Fibroblast of the conjunctiva (primary cell): ENCODE data around the gene CYP26A1.
"Not testable (repeated sequence)": the region's sequence is repeated elsewhere in the genome, so short reads cannot be mapped to it uniquely, and the experiment has no call there.

ENCODE experiments used
- DNase-seq: peaks from one replicate; pipeline ENCODE4 v3.0.0-alpha.2; 2010; ENCODE audit warnings: low read depth

CYP26A1 gene

GRCh38 chr10:93080350-93081046 lies 6.8 kb downstream of the CYP26A1 start:
- DNase-seq, result peak; percentile 8

DNA sequence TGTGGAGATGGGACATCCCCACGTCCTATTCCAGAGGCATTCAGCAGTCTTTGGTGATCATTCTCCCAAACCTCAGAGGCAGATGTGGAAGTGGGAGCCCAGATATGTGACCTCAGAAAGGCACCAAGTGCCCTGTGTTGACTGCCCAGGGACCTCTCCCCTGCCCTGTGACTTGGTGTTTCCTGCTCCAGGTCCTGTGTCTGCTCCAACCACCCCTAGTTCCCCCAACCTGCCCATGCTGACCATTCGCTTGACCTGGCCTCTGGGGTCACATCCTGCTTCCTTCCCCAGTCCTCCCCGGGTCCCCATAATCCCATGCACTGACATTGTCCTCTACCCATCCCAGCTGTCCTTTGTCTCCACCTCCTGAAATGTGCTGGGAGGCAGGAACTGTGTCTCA lies 7.6 kb downstream of the CYP26A1 start:
- no peak for DNase-seq

DNA sequence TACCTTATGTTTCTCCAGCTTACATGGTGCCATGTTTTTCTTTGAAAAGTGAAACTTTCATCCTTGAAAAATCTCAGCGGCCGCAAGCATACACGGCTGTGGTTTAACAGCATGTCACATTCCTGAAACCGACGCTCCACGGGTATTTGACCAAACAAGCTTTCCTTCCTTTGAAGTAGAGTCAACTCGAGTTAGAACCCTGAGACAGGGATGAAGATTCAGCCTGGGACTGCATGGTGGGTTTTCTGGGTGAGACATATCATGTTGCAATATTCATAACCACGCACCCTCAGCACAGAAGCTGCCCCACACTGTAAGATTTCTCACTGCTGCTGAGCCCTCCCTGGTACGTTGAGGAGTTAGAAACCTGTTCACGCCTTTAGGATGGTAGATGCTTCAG lies 8.1 kb downstream of the CYP26A1 start:
- DNase-seq, result no peak

DNA sequence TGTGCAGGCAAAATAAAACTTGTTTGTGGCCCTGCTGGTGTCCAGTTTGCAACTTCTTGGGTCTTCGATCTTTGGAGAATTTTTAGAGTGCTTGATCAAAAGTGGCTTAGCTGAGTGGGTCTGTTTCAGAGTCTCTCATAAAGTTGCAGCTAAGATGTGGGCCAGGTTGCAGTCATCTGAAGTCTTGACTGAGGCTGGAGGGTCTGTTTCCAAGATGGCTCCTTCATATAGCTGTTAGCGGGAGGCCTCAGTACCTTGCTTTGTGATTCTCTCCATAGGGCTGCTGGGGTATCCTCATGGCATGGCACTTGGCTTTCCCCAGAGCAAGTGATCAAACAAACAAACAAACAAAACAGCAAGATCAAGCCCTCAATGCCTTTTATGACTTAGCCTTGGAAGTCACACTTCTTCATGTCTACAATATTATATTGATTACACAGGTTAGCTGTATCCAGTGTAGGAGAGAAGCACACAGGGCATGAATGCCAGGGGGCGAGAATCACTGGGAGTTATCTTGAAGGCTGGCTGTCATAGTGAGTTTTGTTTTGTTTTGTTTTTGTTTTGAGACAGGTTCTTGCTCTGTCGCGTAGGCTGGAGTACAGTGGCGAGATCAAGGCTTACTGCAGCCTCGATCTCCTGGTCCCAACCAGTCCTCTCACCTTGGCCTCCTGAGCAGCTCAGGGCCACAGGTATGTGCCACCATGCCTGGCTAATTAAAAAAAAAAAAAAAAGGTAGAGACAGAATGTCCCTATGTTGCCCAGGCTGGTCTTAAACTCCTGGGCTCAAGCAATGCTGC lies 10.2 kb downstream of the CYP26A1 start:
- DNase-seq, result no peak

DNA sequence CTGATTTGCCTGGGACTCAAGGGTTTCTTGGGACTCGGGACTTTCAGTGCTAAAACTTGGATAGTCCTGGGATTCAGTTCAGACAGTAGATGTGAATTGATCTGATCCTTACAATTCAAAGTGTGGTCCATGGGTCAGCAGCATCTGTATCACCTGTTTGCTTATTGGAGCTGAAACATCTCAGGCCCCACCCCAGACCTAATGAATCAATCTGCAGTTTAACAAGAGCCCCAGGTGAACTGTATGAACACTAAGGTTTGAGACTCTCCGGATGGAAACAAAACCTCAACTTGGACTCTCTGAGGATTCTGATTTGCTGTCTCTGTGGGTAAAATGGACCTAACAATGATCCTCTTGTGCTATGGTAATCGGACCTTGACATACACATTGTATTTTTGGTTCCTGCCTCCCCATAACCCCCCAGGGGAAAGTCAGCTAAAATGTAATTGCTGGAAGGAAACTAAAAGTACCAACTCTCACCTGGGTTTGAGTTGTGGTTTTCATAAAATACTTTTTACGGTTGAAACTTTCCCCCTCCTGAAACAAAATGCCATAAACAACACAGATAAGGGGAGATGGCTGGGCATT lies 11.7 kb downstream of the CYP26A1 start:
- no peak for DNase-seq

DNA sequence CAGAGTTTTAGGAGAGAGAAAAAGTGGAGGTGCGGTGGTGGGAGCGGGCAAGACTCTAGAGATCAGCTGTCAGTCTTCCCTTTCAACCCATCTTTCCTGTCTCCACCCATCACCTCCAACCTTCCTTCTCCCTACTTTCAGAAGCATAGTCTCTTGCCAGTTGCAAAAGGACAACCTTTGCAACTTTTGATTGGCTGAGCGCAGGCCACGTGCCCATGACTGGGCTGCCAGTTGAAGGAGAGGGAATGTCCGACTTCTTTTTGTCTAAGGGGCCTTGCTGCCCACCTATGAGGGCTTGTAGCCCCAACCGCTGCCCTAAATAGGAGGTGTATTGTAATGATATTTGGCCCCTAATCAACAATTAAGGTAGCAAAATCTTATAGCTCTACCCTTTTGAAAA lies 12.6 kb downstream of the CYP26A1 start:
- no peak for DNase-seq

GRCh38 chr10:93087846-93088245 lies 14.2 kb downstream of the CYP26A1 start:
- no peak for DNase-seq

DNA sequence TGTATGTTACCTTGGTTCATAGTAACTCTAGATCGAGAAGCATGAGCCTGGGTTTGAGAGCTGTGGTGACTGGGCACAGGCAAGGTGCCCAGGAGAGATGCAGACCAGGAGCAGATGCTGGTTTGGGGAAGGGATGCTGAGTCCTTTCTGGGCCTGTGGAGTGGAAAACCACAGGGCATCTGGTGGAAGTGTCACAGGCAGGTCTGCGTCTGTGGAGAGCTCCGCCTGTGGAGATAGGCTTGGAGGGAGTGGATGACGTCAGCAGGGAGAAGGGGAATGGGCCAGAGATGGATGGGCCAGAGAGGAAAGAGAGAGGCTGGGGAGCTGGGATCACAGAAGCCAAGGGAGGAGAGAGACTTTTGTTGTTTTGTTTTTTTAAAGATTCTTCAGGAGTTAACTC lies 14.8 kb downstream of the CYP26A1 start:
- DNase-seq, result no peak

GRCh38 chr10:93090619-93091018 lies 16.9 kb downstream of the CYP26A1 start:
- DNase-seq, result no peak

DNA sequence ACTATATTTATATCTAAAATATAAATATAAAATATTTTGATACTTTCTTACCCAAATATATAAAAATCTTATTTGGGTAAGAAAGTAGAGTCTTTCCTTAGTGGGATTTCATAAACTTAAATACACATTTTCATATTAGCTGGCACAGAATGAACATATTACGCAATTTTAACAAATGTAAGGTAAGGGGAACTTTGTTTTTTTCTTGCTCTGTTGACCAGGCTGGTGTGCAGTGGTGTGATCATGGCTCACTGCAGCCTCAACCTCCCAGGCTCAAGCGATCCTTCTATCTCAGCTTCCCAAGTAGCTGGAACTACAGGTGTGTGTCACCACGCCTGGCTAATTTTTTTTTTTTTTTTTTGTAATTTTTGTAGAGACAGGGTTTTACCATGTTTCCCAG lies 18.3 kb downstream of the CYP26A1 start:
- DNase-seq, result no peak

DNA sequence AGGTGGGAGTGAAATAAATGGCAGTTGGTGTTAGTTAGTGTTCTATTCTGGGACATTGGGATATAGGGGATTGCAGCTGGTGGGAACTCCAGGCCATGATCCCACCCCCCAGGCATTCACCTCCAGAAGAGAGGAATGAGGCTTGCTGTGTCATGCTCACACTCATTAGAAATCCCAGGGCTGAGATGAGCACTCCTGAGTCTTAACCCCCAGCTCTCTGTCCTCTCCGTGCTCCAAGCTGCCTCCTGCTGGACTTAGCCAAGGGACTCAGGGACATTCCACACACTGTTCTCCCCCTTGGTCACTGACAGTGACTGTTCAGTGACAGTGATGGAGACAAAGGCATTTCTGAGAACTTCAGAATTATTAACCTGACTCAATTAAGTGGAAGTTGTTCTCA lies 21.5 kb downstream of the CYP26A1 start:
- DNase-seq, result no peak

GRCh38 chr10:93096901-93097300 lies 23.2 kb downstream of the CYP26A1 start:
- DNase-seq, result no peak

- DNase-seq, result no peak
These were observed 23.7 kb downstream of the CYP26A1 start for GRCh38 chr10:93097386-93097785.

- no peak for DNase-seq
These were observed 25.1 kb downstream of the CYP26A1 start for GRCh38 chr10:93098816-93099215.

DNA sequence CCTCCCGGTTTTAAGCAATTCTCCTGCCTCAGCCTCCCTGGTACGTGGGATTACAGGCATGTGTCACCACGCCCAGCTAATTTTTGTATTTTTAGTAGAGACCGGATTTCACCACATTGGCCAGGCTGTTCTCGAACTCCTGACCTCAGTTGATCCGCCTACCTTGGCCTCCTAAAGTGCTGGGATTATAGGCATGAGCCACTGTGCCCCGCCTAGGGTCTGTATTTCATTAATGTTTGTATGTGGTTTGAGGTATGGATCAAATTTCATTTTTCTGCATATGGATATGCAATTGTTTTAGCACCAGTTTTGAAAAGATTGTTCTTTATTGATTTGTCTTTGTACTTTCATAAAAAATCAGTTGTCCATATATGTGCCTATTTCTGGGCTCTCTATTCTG lies 26.0 kb downstream of the CYP26A1 start:
- DNase-seq, result no peak

DNA sequence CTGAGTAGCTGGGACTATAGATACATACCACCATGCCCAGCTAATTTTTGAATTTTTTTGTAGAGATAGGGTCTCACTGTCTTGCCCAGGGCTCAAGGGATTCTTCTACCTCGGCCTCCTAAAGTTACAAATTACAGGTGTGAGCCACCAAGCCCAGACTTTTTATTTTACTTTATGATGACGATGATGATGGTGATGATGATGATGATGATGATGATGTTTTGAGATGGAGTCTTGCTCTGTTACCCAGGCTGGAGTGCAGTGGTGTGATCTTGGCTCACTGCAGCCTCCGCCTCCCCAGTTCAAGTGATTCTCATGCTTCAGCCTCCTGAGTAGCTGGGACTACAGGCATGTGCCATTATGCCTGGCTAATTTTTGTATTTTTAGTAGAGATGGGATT lies 27.5 kb downstream of the CYP26A1 start:
- not testable (repeated sequence) for DNase-seq

- no peak for DNase-seq
These were observed 30.3 kb downstream of the CYP26A1 start for GRCh38 chr10:93103953-93104352.

DNA sequence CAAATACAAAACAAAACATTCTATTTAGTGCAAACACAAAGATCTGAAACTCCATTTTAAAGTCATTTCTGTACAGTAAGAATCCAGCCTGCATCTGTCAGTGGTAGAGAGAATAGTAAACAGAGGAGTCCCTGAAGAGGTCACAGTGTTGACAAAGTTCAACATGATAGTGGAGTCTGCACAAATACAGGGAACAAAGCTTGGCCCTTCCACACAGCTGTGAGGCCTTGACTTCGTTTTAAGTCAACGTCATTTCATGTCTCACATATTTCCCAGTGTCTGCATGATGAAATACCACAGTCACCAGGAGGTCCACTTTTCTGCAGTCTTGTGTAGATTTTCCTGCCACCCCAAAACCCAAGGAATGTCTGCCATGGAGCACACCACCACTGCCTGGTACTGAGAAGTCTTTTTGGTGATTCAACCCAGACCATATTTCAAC lies 33.0 kb downstream of the CYP26A1 start:
- no peak for DNase-seq

DNA sequence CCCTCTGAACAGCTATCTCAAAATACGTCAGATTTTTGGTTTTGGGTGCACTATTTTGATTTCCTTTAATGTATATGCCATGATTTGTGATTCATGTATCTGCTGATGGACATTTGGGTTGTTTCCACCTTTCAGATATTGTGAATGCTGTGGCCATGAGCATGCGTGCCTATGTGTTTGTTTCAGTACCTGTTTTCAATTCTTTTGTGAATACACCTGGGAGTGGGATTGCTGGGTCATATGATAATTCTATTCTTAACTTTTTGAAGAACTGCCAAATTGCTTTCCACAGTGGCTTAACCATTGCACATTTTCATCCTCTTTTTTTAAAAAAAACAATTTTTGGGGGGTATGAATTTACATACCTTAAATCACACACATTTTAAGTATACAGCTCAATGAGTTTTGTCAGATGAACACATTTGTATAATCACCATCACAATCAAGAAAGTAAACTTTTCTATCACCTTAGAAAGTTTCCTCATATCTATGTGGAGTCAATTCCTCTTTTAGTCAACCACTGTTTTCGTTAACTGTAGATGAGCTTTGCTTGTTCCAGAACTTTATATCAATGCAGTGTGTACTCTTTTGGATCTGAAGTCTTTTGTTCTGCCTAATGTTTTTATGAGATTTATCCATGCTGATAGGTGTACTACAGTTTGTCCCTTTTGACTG lies 36.9 kb downstream of the CYP26A1 start:
- DNase-seq, result no peak

DNA sequence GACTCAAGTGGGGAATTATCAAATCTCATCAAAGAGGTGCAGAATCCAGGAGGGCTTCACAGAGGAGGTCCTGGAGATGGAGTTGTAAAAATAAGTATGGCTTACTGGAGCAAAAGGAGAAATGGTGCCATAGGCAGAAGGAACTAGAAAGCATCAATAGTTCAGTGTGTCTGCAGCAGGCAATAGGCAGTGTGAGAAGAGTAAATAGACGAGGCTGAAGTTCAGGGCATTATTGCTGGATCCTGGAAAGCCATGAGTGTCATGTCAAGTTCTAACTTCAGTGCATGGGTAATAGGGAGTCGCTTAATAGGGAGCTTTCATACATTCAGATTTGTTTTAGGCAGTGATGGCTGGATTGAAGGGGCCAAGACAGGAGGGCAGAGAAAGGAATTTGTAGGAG lies 39.3 kb downstream of the CYP26A1 start:
- DNase-seq, result no peak

DNA sequence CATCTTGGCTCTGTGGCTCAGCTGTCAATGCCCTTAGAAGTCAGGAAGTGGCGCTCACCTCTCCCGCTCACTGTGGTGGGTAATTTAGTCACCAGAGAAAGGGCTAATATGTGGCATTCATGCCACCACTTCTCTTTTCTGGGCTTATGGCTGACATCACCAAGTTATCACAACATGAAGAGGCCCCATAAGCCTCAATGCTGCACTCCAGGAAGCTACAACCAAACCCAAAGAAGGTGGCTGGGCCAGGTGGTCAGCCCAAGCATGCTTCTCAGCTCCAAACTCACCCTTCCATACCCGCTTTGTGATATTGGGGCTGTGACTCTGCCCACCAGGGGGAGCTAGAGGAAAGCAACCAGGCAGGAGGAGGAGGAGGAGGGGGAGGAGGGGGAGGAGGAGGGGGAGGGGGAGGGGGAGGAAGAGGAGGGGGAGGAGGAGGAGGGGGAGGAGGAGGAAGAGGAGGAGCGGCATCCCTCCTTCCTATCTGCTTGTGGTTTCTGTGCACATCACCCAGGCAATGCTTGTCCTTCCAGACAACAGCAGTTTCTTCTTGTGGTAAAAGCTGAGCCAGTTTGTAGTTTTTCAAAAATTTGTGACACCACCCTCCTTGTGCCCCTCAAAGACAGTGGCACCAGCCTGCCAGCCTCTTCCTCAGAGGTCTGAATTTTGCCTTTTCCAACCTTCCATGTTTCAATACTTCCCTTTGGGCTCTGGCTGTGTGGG lies 42.1 kb downstream of the CYP26A1 start:
- peak; percentile 10 for DNase-seq

DNA sequence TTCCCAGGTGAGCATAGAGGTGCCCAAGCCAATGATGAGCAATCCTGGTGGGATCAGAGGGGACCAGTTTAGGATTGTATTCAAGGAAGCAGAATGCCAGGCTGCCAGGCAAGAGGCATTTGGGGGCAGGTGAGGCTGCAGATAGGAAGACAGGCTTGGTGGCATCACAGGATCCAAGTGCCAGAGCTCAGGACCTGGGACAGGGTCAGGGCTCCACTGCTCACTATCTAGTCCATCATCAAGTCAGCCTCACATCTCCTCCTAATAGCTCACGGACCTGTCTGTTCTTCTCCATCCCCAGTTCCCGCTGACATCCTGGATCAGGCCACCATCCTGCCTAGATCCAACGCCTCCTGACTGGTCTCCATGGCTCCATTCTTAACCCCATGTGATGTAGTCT lies 47.6 kb downstream of the CYP26A1 start:
- no peak for DNase-seq
